ENCODE data around the gene RCBTB1.

- TF ChIP-seq YY1 (IDR thresholded peaks at IDR 0.05; ENCODE audit: insufficient read depth, insufficient read length) = no peak
- no peak for TF ChIP-seq ZNF274 (IDR thresholded peaks at IDR 0.05; ENCODE audit: low read depth, low read length)
Observed at GRCh38 chr13:49560270-49561061, 24.9 kb downstream of the RCBTB1 start.
